Chondrocyte (in vitro differentiated cells): Measurements from ENCODE around the gene GASK1A. TPM values are rescaled to one million over a fixed set of nuclear protein-coding genes. Genes with fewer than 3 reads are reported as not detected.

ENCODE experiments used
- DNase-seq: peaks from one replicate; pipeline ENCODE4 v3.0.0; 2021; ENCODE audit warnings: mixed read lengths, low spot score
- H3K27ac Mint-ChIP-seq: one replicate; pipeline ENCODE4 v1.8.0; 2021; ENCODE audit warnings: mild to moderate bottlenecking, moderate library complexity, mixed read lengths; ENCODE audit not compliant: unreplicated experiment
- H3K27me3 Mint-ChIP-seq: 2 replicates; pipeline ENCODE4 v1.8.0; 2021; ENCODE audit warnings: low read depth, mixed read lengths
- H3K36me3 Mint-ChIP-seq: 2 replicates; pipeline ENCODE4 v1.8.0; 2021; ENCODE audit warnings: low read depth, mixed read lengths
- H3K4me1 Mint-ChIP-seq: 2 replicates; pipeline ENCODE4 v1.8.0; 2021; ENCODE audit warnings: low read depth, mild to moderate bottlenecking, mixed read lengths
- H3K4me3 Mint-ChIP-seq: one replicate; pipeline ENCODE4 v1.8.0; 2021; ENCODE audit warnings: mild to moderate bottlenecking, moderate library complexity, mixed read lengths; ENCODE audit not compliant: unreplicated experiment
- H3K9me3 Mint-ChIP-seq: 2 replicates; pipeline ENCODE4 v1.8.0; 2021; ENCODE audit warnings: low read depth, mixed read lengths
- CTCF ChIP-seq: fragments of 200-600 bp; sonication (generic); IDR thresholded peaks from 2 replicates; pipeline ENCODE4 v1.5.0; 2021; ENCODE audit warnings: antibody characterized with exemption, mild to moderate bottlenecking, moderate library complexity
- total RNA-seq: library from RNA; stranded (reverse); gene quantifications from 3 replicates; pipeline ENCODE4 v1.2.1, GENCODE V29; 2021

GASK1A gene
- total RNA-seq, 1 donor from 2014 or later = 0.17 TPM

GRCh38 chr3:43005253-43005652, 26.1 kb downstream of the GASK1A start:
- no peak for DNase-seq
- Mint-ChIP-seq H3K36me3 (no peaks in the 10 kb centered on the region), H3K4me1 (peaks cover 17% of the 10 kb centered on the region), H3K27me3 (peaks cover 10% of the 10 kb centered on the region), H3K4me3 (no peak overlapping the region), H3K9me3 (no peaks in the 10 kb centered on the region), H3K27ac (no peak overlapping the region)
- TF ChIP-seq CTCF = no peak

- peaks cover 11% of the 10 kb centered on the region for H3K27me3 Mint-ChIP-seq
- H3K36me3 Mint-ChIP-seq = no peaks in the 10 kb centered on the region
- TF ChIP-seq CTCF = no peak
- H3K4me3 Mint-ChIP-seq = no peak overlapping the region
- peaks cover 10% of the 10 kb centered on the region for H3K4me1 Mint-ChIP-seq
- H3K9me3 Mint-ChIP-seq = no peaks in the 10 kb centered on the region
- no peak overlapping the region for H3K27ac Mint-ChIP-seq
- no peak for DNase-seq
Observed at GRCh38 chr3:43005981-43006380, 26.9 kb downstream of the GASK1A start.

GRCh38 chr3:43006825-43007224, 27.7 kb downstream of the GASK1A start:
- H3K9me3 Mint-ChIP-seq = no peaks in the 10 kb centered on the region
- DNase-seq = no peak
- peaks cover 11% of the 10 kb centered on the region for H3K27me3 Mint-ChIP-seq
- no peaks in the 10 kb centered on the region for H3K36me3 Mint-ChIP-seq
- no peak overlapping the region for H3K4me3 Mint-ChIP-seq
- no peak overlapping the region for H3K27ac Mint-ChIP-seq
- no peak for TF ChIP-seq CTCF
- peaks cover 2% of the 10 kb centered on the region for H3K4me1 Mint-ChIP-seq

- Mint-ChIP-seq H3K4me3 (no peak overlapping the region), H3K27me3 (peaks cover 11% of the 10 kb centered on the region)
- TF ChIP-seq CTCF = no peak
Observed at GRCh38 chr3:43009547-43009946, 30.4 kb downstream of the GASK1A start.

GRCh38 chr3:43010638-43011037, 31.5 kb downstream of the GASK1A start:
- Mint-ChIP-seq H3K27ac (no peak overlapping the region), H3K4me3 (no peak overlapping the region), H3K36me3 (no peaks in the 10 kb centered on the region), H3K27me3 (peaks cover 11% of the 10 kb centered on the region), H3K9me3 (no peaks in the 10 kb centered on the region), H3K4me1 (no peaks in the 10 kb centered on the region)
- no peak for DNase-seq
- TF ChIP-seq CTCF = no peak

More at GRCh38 chr3:43009547-43009946, 30.4 kb downstream of the GASK1A start:
- no peaks in the 10 kb centered on the region for H3K36me3 Mint-ChIP-seq
- no peak for DNase-seq
- no peaks in the 10 kb centered on the region for H3K4me1 Mint-ChIP-seq
- no peak overlapping the region for H3K27ac Mint-ChIP-seq
- H3K9me3 Mint-ChIP-seq = no peaks in the 10 kb centered on the region
